ENCODE measurements around the gene PHLPP1. TPM values are rescaled to one million over a fixed set of nuclear protein-coding genes. Genes with fewer than 3 reads are reported as not detected.
A peak's percentile ranks its signal among the peaks of the same experiment; 100 is the strongest.

PHLPP1 gene
- total RNA-seq, 4 donors from 2014 or later: 5.5 to 9.7 (median 8.0) TPM

DNA sequence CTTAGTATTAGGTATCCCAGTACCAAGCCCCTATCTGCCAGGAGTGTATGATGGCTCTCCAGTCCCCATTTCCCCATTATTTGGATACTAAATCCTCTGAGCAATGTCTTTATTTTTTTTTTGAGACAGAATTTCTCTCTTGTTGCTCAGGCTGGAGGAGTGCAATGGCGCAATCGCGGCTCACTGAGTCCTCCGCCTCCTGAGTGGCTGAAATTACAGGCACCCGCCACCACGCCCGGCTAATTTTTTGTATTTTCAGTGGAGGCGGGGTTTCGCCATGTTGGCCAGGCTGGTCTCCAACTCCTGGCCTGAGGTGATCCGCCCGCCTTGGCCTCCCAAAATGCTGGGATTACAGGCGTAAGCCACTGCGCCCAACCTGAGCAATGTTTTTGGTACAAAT lies 3.6 kb upstream of the PHLPP1 start:
- Histone ChIP-seq H3K27me3 (no peaks in the 10 kb centered on the region), H3K4me3 (no peak overlapping the region), H3K4me1 (peaks cover 0 to 5% of the 10 kb centered on the region in 2 donors), H3K9me3 (no peaks in the 10 kb centered on the region), H3K36me3 (no peaks in the 10 kb centered on the region), H3K27ac (no peak overlapping the region)
- intact Hi-C loops (cut with DNase I; ENCODE audit: low total_unique reads): no loop called here
- TF ChIP-seq, protein P1, sequence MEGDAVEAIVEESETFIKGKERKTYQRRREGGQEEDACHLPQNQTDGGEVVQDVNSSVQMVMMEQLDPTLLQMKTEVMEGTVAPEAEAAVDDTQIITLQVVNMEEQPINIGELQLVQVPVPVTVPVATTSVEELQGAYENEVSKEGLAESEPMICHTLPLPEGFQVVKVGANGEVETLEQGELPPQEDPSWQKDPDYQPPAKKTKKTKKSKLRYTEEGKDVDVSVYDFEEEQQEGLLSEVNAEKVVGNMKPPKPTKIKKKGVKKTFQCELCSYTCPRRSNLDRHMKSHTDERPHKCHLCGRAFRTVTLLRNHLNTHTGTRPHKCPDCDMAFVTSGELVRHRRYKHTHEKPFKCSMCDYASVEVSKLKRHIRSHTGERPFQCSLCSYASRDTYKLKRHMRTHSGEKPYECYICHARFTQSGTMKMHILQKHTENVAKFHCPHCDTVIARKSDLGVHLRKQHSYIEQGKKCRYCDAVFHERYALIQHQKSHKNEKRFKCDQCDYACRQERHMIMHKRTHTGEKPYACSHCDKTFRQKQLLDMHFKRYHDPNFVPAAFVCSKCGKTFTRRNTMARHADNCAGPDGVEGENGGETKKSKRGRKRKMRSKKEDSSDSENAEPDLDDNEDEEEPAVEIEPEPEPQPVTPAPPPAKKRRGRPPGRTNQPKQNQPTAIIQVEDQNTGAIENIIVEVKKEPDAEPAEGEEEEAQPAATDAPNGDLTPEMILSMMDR (IDR thresholded peaks at IDR 0.05 in 4 of 5, conservative IDR thresholded peaks at IDR 0.05 in 1 of 5): no peak
- no peak for TF ChIP-seq POLR2A (IDR thresholded peaks at IDR 0.05)
- in situ Hi-C loops (cut with MboI; ENCODE audit: low sequenced_read_pairs in 4 of 4): loop anchor here (10.0 to 25.0 kb wide), 6 partner anchors 273 to 726 kb away; partner anchors contain the start of genes PIGN (in 1 of the 4), RELCH (in 1 of the 4) and VPS4B (in 1 of the 4)
- ATAC-seq (no peak), DNase-seq (no peak)

DNA sequence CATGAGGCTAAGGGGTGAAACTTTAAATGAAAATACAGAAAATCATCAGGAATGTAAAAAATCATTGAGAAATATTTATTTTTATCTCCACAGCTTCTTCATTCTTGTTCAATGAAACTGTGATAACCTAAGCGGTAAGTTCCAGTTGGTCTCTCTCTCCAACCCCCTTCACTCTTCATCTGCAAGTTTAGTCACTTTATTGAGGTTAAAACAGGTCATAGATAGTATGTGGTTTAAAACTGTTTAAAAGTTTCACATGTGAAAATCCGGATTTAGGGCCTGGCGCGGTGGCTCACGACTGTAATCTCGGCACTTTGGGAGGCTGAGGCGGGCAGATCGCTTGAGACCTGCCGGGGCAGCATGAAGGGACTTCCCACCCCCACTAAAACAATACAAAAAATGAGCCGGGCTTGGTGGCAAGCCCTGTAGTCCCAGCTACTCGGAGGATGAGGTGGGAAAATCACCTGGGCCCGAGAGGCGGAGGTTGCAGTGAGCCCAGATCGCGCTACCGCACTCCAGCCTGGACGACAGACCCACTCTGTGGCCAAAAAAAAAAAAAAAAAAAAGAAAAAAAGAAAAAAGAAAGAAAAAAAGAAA lies 1.6 kb upstream of the PHLPP1 start:
- Histone ChIP-seq H3K4me3 (no peak overlapping the region), H3K27me3 (no peaks in the 10 kb centered on the region), H3K27ac (peak overlapping the region in 1 of 4 donors; percentile 86), H3K4me1 (peaks cover 9 to 21% of the 10 kb centered on the region in 2 donors), H3K36me3 (no peaks in the 10 kb centered on the region), H3K9me3 (no peaks in the 10 kb centered on the region)
- ATAC-seq: no peak
- DNase-seq: no peak
- intact Hi-C loops (cut with DNase I; ENCODE audit: low total_unique reads) (loop anchor here (1.0 to 2.0 kb wide), 4 partner anchors 127 to 269 kb away; partner anchors contain the start of gene ZCCHC2), in situ Hi-C loops (cut with MboI; ENCODE audit: low sequenced_read_pairs in 4 of 4) (loop anchor here (10.0 to 25.0 kb wide), 6 partner anchors 271 to 724 kb away; partner anchors contain the start of genes PIGN (in 1 of the 4), RELCH (in 1 of the 4) and VPS4B (in 1 of the 4))
- TF ChIP-seq POLR2A (IDR thresholded peaks at IDR 0.05): no peak

DNA sequence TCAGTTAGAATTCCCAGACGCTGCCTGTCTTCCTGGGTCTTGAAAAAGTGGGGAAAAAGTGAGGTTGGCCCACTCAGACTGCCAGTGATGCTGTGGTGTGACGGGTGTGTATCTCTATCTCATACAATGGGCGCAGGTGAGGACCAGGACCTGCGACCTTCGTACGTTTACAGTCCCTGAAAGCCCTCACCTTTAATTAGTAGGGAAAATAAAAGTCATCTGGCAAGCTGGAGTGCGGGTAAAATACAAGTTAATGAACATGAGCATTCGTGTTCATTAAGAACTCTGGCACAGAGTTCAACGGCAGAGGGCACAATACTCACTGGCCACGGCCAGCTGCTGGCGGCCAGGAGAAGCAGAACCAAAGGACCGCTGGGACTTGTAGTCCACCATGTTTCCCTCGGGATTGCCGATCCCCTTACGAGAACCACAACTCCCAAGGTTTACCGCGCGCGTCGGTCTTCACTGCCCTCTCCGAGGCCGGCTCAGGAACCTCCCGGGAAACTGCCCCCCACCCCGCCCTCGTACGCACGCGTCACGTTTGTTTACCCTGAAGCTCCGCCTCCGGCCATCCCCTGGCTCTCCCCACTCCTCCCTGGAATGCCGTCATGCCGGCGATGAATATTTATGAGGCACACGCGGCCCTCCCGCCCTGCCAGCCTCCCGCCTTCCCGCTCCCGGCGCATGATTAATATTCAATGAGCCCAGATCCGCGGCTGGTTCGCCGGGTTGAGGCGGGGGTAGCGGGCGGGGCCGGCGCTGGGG lies 488 bp upstream of the PHLPP1 start:
- Histone ChIP-seq H3K27me3 (no peaks in the 10 kb centered on the region), H3K36me3 (no peaks in the 10 kb centered on the region), H3K4me3 (peak overlapping the region; percentile 68 to 78 (median 70)), H3K9me3 (no peaks in the 10 kb centered on the region), H3K27ac (peak overlapping the region; percentile 92 to 95 (median 94)), H3K4me1 (peaks cover 19 to 32% of the 10 kb centered on the region in 2 donors)
- peak; percentile 99 for DNase-seq
- intact Hi-C loops (cut with DNase I; ENCODE audit: low total_unique reads) (loop anchor here (1.0 to 5.0 kb wide), 9 partner anchors 67 to 707 kb away; partner anchors contain the start of genes KDSR, VPS4B and ZCCHC2), in situ Hi-C loops (cut with MboI; ENCODE audit: low sequenced_read_pairs in 4 of 4) (loop anchor here (10.0 to 25.0 kb wide), 6 partner anchors 270 to 722 kb away; partner anchors contain the start of genes PIGN (in 1 of the 4), RELCH (in 1 of the 4) and VPS4B (in 1 of the 4))
- ATAC-seq: peak; percentile 91 to 92
- TF ChIP-seq POLR2A (IDR thresholded peaks at IDR 0.05): no peak
- TF ChIP-seq, protein P1 (IDR thresholded peaks at IDR 0.05 in 4 of 5, conservative IDR thresholded peaks at IDR 0.05 in 1 of 5): peak; percentile 58 to 82 (median 68)

DNA sequence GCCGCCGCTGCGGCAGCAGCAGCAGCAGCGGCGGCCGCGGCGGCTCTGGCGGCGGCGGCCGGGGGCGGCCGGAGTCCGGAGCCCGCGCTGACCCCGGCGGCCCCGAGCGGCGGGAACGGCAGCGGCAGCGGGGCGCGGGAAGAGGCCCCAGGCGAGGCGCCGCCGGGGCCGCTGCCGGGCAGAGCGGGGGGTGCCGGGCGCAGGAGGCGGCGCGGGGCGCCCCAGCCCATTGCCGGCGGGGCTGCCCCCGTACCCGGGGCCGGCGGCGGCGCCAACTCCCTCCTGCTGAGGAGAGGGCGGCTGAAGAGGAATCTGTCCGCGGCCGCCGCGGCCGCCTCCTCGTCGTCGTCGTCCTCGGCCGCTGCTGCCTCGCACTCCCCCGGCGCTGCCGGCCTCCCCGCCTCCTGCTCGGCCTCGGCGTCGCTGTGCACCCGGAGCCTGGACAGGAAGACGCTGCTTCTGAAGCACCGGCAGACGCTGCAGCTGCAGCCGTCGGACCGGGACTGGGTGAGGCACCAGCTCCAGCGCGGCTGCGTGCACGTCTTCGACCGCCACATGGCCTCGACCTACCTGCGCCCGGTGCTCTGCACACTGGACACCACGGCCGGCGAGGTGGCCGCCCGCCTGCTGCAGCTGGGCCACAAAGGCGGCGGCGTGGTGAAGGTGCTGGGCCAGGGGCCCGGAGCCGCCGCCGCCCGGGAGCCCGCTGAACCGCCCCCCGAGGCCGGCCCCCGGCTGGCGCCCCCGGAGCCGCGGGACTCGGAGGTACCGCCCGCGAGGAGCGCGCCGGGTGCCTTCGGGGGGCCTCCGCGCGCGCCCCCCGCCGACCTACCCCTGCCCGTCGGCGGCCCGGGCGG lies 646 bp downstream of the PHLPP1 start:
- no peaks in the 10 kb centered on the region for H3K27me3 ChIP-seq
- peaks cover 24 to 40% of the 10 kb centered on the region in 2 donors for H3K4me1 ChIP-seq
- DNase-seq (peak; percentile 18 to 29), ATAC-seq (peak; percentile 24 to 26)
- TF ChIP-seq, protein P1 (IDR thresholded peaks at IDR 0.05 in 4 of 5, conservative IDR thresholded peaks at IDR 0.05 in 1 of 5): no peak
- TF ChIP-seq POLR2A (IDR thresholded peaks at IDR 0.05): no peak
- no peaks in the 10 kb centered on the region for H3K9me3 ChIP-seq
- intact Hi-C loops (cut with DNase I; ENCODE audit: low total_unique reads) (loop anchor here (1.0 to 5.0 kb wide), 8 partner anchors 66 to 706 kb away; partner anchors contain the start of genes KDSR, VPS4B and ZCCHC2), in situ Hi-C loops (cut with MboI; ENCODE audit: low sequenced_read_pairs in 4 of 4) (loop anchor here (10.0 to 25.0 kb wide), 6 partner anchors 269 to 721 kb away; partner anchors contain the start of genes PIGN (in 1 of the 4), RELCH (in 1 of the 4) and VPS4B (in 1 of the 4))
- peak overlapping the region; percentile 72 to 85 (median 73) for H3K4me3 ChIP-seq
- H3K27ac ChIP-seq: peak overlapping the region; percentile 92 to 95 (median 94)
- H3K36me3 ChIP-seq: no peaks in the 10 kb centered on the region

All from gastrocnemius medialis (tissue), 4 donors.